Erythroblast (primary cell): Measurements from ENCODE around the gene GPR39.

Source experiments
- GATA1 ChIP-seq: IDR thresholded peaks from 2 replicates; pipeline ENCODE4 v1.6.1; 2011; ENCODE audit warnings: low read depth, mild to moderate bottlenecking, control low read depth, low read length, moderate library complexity
- POLR2A ChIP-seq: IDR thresholded peaks from 2 replicates; pipeline ENCODE4 v1.6.1; 2011; ENCODE audit warnings: mild to moderate bottlenecking, low read length

GRCh38 chr2:132583666-132584360 lies 167.2 kb downstream of the GPR39 start:
- no peak for TF ChIP-seq POLR2A
- no peak for TF ChIP-seq GATA1
